Endodermal cell (in vitro differentiated cells): ENCODE results near the gene FCHO1. TPM values are rescaled to one million over a fixed set of nuclear protein-coding genes. Genes with fewer than 3 reads are reported as not detected.
A peak's percentile ranks its signal among the peaks of the same experiment; 100 is the strongest.

Source experiments
- DNase-seq: peaks from one replicate; pipeline ENCODE4 v3.0.0-alpha.2; 2017
- H3K27ac ChIP-seq: 2 replicates; pipeline ENCODE4 v1.5.1; 2013; ENCODE audit warnings: mild to moderate bottlenecking, low read depth, low read length, moderate library complexity
- H3K27me3 ChIP-seq: 2 replicates; pipeline ENCODE4 v1.6.1; 2013; ENCODE audit warnings: mild to moderate bottlenecking, low read length, moderate library complexity; ENCODE audit not compliant: insufficient read depth, control insufficient read depth, poor library complexity, severe bottlenecking
- H3K36me3 ChIP-seq: 2 replicates; pipeline ENCODE4 v1.7.0; 2013; ENCODE audit warnings: mild to moderate bottlenecking, low read length, moderate library complexity; ENCODE audit not compliant: control insufficient read depth, insufficient read depth
- H3K4me1 ChIP-seq: one replicate; pipeline ENCODE4 v1.7.0; 2013; ENCODE audit warnings: low read length; ENCODE audit not compliant: control insufficient read depth, insufficient read depth
- H3K4me3 ChIP-seq: 2 replicates; pipeline ENCODE4 v1.5.1; 2013; ENCODE audit warnings: mild to moderate bottlenecking, low read length, moderate library complexity
- H3K9ac ChIP-seq: 2 replicates; pipeline ENCODE4 v1.6.1; 2013; ENCODE audit warnings: mild to moderate bottlenecking, low read length, moderate library complexity; ENCODE audit not compliant: poor library complexity, severe bottlenecking; ENCODE audit errors: extremely low read depth
- H3K9me3 ChIP-seq: 2 replicates; pipeline ENCODE4 v1.6.1; 2013; ENCODE audit warnings: mild to moderate bottlenecking, low read length, moderate library complexity; ENCODE audit not compliant: control insufficient read depth
- H3K27ac Mint-ChIP-seq: 2 replicates; pipeline ENCODE4 v1.8.0; 2020; ENCODE audit warnings: mixed read lengths
- H3K27me3 Mint-ChIP-seq: 2 replicates; pipeline ENCODE4 v1.8.0; 2021; ENCODE audit warnings: mild to moderate bottlenecking, mixed read lengths; ENCODE audit not compliant: insufficient read depth
- H3K36me3 Mint-ChIP-seq: 2 replicates; pipeline ENCODE4 v1.8.0; 2020; ENCODE audit warnings: low read depth, mixed read lengths
- H3K4me1 Mint-ChIP-seq: 2 replicates; pipeline ENCODE4 v1.8.0; 2020; ENCODE audit warnings: mixed read lengths
- H3K4me3 Mint-ChIP-seq: 2 replicates; pipeline ENCODE4 v1.8.0; 2020; ENCODE audit warnings: mild to moderate bottlenecking, moderate library complexity, mixed read lengths
- H3K9me3 Mint-ChIP-seq: 2 replicates; pipeline ENCODE4 v1.8.0; 2020; ENCODE audit warnings: mild to moderate bottlenecking, mixed read lengths
- WGBS, 2 experiments: methylation state at CpG; one replicate each; pipeline versions ENCODE4 v1.1.5 to v1.1.7; 2013; ENCODE audit warnings: missing lambda C conversion rate in 2 of 2, mixed read lengths in 1 of 2; ENCODE audit not compliant: insufficient coverage in 1 of 2, insufficient read length in 1 of 2; 5-methylcytosine and 5-hydroxymethylcytosine counted together
- total RNA-seq, 2 donors: library from RNA; stranded (reverse); fragmentation: NEBNext Ultra II Directional in 1 of 2; extraction: Animal tissue kit (Norgen Biotek cat#: 25700) in 1 of 2; gene quantifications; 2 replicates in 1 of 2; 3 replicates in 1 of 2; pipeline ENCODE4 v1.2.1, GENCODE V29; 2021
- TF ChIP-seq, protein P1 (sequence below): fragments of 200-600 bp; sonication (generic); conservative IDR thresholded peaks from 2 replicates; pipeline ENCODE4 v1.5.0; 2021; ENCODE audit warnings: antibody characterized with exemption, mild to moderate bottlenecking

Gene FCHO1
- total RNA-seq, 2 donors from 2014 or later, result 8.5 to 10.2 TPM

DNA sequence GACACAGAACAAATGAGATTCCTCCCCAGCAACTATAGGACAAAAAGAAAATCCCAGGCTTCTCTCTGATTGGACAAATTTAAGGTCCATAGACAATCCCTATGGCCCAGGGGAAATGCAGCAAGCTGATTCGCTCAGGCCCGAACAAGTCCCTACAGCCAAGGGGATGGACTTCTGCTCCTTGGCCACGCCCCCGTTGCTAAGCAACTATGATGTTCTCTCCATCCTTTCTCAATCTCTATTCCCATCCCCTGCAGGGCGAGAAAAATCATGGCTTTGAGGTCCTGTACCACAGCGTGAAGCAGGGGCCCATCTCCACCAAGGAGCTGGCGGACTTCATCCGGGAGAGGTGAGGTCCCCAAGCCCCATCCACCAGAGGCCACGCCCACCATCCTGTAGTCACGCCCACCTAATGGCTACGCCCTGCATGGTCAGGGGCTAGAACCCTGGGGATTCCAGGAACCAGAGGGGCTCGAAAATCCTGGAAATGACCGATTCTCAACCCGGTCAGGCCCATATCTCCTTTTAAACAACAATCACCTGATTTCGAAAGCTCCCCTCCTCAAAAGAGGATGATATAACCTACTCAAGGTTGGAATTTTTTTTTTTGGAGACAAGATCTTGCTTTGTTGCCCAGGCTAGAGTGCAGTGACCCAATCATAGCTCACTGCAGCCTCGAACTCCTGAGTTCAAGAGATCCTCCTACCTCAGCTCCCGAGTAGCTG is 11.4 kb downstream of the FCHO1 start:
- Histone ChIP-seq H3K27me3 (no peaks in the 10 kb centered on the region), H3K4me1 (no peaks in the 10 kb centered on the region), H3K27ac (no peak overlapping the region), H3K9me3 (no peaks in the 10 kb centered on the region), H3K9ac (no peak overlapping the region), H3K36me3 (no peaks in the 10 kb centered on the region), H3K4me3 (no peak overlapping the region)
- Mint-ChIP-seq H3K4me3 (no peak overlapping the region), H3K27me3 (no peaks in the 10 kb centered on the region), H3K27ac (no peak overlapping the region), H3K9me3 (no peaks in the 10 kb centered on the region), H3K36me3 (no peaks in the 10 kb centered on the region), H3K4me1 (peaks cover 2% of the 10 kb centered on the region)
- DNase-seq, result peak; percentile 92
- 82 to 83% methylated on average over 13 to 17 of the region's 17 CpGs for WGBS, 2 experiments
- TF ChIP-seq, protein P1, sequence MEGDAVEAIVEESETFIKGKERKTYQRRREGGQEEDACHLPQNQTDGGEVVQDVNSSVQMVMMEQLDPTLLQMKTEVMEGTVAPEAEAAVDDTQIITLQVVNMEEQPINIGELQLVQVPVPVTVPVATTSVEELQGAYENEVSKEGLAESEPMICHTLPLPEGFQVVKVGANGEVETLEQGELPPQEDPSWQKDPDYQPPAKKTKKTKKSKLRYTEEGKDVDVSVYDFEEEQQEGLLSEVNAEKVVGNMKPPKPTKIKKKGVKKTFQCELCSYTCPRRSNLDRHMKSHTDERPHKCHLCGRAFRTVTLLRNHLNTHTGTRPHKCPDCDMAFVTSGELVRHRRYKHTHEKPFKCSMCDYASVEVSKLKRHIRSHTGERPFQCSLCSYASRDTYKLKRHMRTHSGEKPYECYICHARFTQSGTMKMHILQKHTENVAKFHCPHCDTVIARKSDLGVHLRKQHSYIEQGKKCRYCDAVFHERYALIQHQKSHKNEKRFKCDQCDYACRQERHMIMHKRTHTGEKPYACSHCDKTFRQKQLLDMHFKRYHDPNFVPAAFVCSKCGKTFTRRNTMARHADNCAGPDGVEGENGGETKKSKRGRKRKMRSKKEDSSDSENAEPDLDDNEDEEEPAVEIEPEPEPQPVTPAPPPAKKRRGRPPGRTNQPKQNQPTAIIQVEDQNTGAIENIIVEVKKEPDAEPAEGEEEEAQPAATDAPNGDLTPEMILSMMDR, result no peak

DNA sequence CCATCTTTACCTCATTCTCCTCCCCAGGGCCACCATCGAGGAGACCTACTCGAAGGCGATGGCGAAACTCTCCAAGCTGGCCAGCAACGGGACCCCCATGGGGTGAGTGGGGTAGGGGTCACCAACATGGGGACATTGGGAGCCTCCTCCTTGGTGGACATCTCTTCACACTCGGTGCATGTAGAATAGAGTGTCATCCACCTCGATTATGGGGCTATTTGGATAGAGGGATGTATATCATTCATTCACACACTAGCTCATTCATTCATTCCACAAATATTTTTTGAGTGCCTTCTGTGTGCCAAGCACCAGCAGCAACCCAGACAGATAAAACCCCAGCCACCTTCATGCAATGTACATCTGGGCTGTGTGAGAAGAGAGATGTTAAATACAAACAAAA is 13.1 kb downstream of the FCHO1 start:
- Histone ChIP-seq H3K9me3 (no peaks in the 10 kb centered on the region), H3K4me3 (no peak overlapping the region), H3K9ac (no peak overlapping the region), H3K27ac (no peak overlapping the region), H3K4me1 (no peaks in the 10 kb centered on the region), H3K27me3 (no peaks in the 10 kb centered on the region), H3K36me3 (no peaks in the 10 kb centered on the region)
- no peak overlapping the region for H3K27ac Mint-ChIP-seq
- no peaks in the 10 kb centered on the region for H3K36me3 Mint-ChIP-seq
- no peak overlapping the region for H3K4me3 Mint-ChIP-seq
- H3K27me3 Mint-ChIP-seq, result no peaks in the 10 kb centered on the region
- H3K4me1 Mint-ChIP-seq, result peaks cover 2% of the 10 kb centered on the region
- H3K9me3 Mint-ChIP-seq, result no peaks in the 10 kb centered on the region
- TF ChIP-seq, protein P1, result no peak
- DNase-seq, result no peak
- WGBS, 2 experiments, result 96% methylated on average over 5 of the region's 7 CpGs; no CpG with 5 or more reads in 1 of the 2 experiments

GRCh38 chr19:17765069-17765618 is 13.9 kb downstream of the FCHO1 start:
- H3K27me3 ChIP-seq, result no peaks in the 10 kb centered on the region
- TF ChIP-seq, protein P1, result no peak
- no peak overlapping the region for H3K27ac Mint-ChIP-seq
- WGBS, 2 experiments, result 90 to 92% methylated on average over 9 to 12 of the region's 12 CpGs
- peak; percentile 16 for DNase-seq
- no peaks in the 10 kb centered on the region for H3K4me1 ChIP-seq
- H3K9me3 ChIP-seq, result no peaks in the 10 kb centered on the region
- peaks cover 2% of the 10 kb centered on the region for H3K4me1 Mint-ChIP-seq
- no peaks in the 10 kb centered on the region for H3K27me3 Mint-ChIP-seq
- no peaks in the 10 kb centered on the region for H3K9me3 Mint-ChIP-seq
- no peak overlapping the region for H3K9ac ChIP-seq
- no peak overlapping the region for H3K4me3 ChIP-seq
- no peak overlapping the region for H3K4me3 Mint-ChIP-seq
- no peaks in the 10 kb centered on the region for H3K36me3 Mint-ChIP-seq
- no peaks in the 10 kb centered on the region for H3K36me3 ChIP-seq
- H3K27ac ChIP-seq, result no peak overlapping the region
